HepG2 (cell line): ENCODE measurements around the gene MEGF6. TPM values are rescaled to one million over a fixed set of nuclear protein-coding genes. Genes with fewer than 3 reads are reported as not detected.

Source experiments
- FUBP1 ChIP-seq: sonication (generic); formaldehyde crosslinking; IDR thresholded peaks from 2 replicates; pipeline ENCODE4 v1.5.1; 2020; ENCODE audit warnings: missing genetic modification reagents, mild to moderate bottlenecking, borderline replicate concordance
- HDAC6 ChIP-seq: fragments of 200-600 bp; sonication (generic); IDR thresholded peaks from 2 replicates; pipeline ENCODE4 v1.7.0; 2017; ENCODE audit warnings: mild to moderate bottlenecking, antibody characterized with exemption, low read length, low read depth
- SKIL ChIP-seq: sonication (generic); formaldehyde crosslinking; IDR thresholded peaks from 2 replicates; pipeline ENCODE4 v1.8.0; 2022; ENCODE audit warnings: missing genetic modification reagents, mild to moderate bottlenecking, moderate library complexity, borderline replicate concordance
- TBL1XR1 ChIP-seq: fragments of 150-350 bp; IDR thresholded peaks from 2 replicates; pipeline ENCODE4 v1.6.1; 2014; ENCODE audit warnings: borderline replicate concordance, low read length; ENCODE audit not compliant: partially characterized antibody
- XRCC5 ChIP-seq: fragments of 200-400 bp; formaldehyde crosslinking; optimal IDR thresholded peaks from 2 replicates; pipeline ENCODE3; 2017; ENCODE audit warnings: mild to moderate bottlenecking, low read length
- ZBTB21 ChIP-seq: sonication (generic); formaldehyde crosslinking; IDR thresholded peaks from 2 replicates; pipeline ENCODE4 v1.4.0; 2020; ENCODE audit warnings: missing genetic modification reagents
- ZBTB3 ChIP-seq: sonication (generic); formaldehyde crosslinking; IDR thresholded peaks from 2 replicates; pipeline ENCODE4 v1.4.0; 2020; ENCODE audit warnings: low read depth, mild to moderate bottlenecking, moderate library complexity, missing genetic modification reagents, borderline replicate concordance
- ZBTB7A ChIP-seq: sonication (generic); formaldehyde crosslinking; IDR thresholded peaks from 2 replicates; pipeline ENCODE4 v1.8.0; 2022; ENCODE audit warnings: mild to moderate bottlenecking, missing genetic modification reagents
- ZNF318 ChIP-seq: sonication (generic); formaldehyde crosslinking; IDR thresholded peaks from 2 replicates; pipeline ENCODE4 v1.4.0; 2020; ENCODE audit warnings: mild to moderate bottlenecking, missing genetic modification reagents
- ZNF446 ChIP-seq: sonication (generic); formaldehyde crosslinking; IDR thresholded peaks from 2 replicates; pipeline ENCODE4 v1.5.0; 2020; ENCODE audit warnings: mild to moderate bottlenecking, missing genetic modification reagents
- ZNF782 ChIP-seq: sonication (generic); formaldehyde crosslinking; IDR thresholded peaks from 2 replicates; pipeline ENCODE4 v1.4.0; 2020; ENCODE audit warnings: missing genetic modification reagents, mild to moderate bottlenecking, borderline replicate concordance
- ZXDC ChIP-seq: sonication (generic); formaldehyde crosslinking; IDR thresholded peaks from 2 replicates; pipeline ENCODE4 v1.5.0; 2020; ENCODE audit warnings: mild to moderate bottlenecking, missing genetic modification reagents
- polyA plus RNA-seq, 8 experiments: library from polyadenylated mRNA; depleted of rRNA in 3 of 8; stranded (reverse) in 7 of 8; unstranded in 1 of 8; fragments of >200 nt; fragmentation: Illumina TruSeq in 4 of 8; extraction: Trizol in 4 of 8; gene quantifications; 2 replicates each; pipeline versions ENCODE4 v1.2.1 to v1.2.3, GENCODE V29; 2011 to 2016; ENCODE audit warnings: low read depth in 4 of 8, missing spikeins in 1 of 8, mixed read lengths in 1 of 8; ENCODE audit not compliant: insufficient read depth in 1 of 8
- total RNA-seq, 5 experiments: library from RNA; depleted of rRNA; stranded (reverse); fragments of >200 nt; fragmentation: Illumina TruSeq; extraction: Trizol; gene quantifications; 2 replicates each; pipeline ENCODE4 v1.2.3, GENCODE V29; 2016; ENCODE audit warnings: low read depth in 1 of 5

The MEGF6 gene
- total and polyA plus RNA-seq, 2 of the 13 experiments (the other 11 are each of a cell fraction or from before 2014, with no cell fraction given), result 1.9 TPM

- TF ChIP-seq TBL1XR1 (no peak), ZNF318 (no peak), XRCC5 (peak; percentile 79), ZBTB3 (CRISPR knock-in tag) (no peak), ZNF446 (CRISPR knock-in tag) (peak; percentile 79; the same call in 1 of the 2 replicates), ZNF782 (CRISPR knock-in tag) (no peak), ZBTB7A (CRISPR knock-in tag) (0 out of 2 replicates have a peak, but pooled peaks have one; percentile 9), FUBP1 (CRISPR knock-in tag) (no peak), ZXDC (CRISPR knock-in tag) (peak; percentile 56; the same call in 1 of the 2 replicates), SKIL (CRISPR knock-in tag) (no peak), HDAC6 (no peak), ZBTB21 (CRISPR knock-in tag) (no peak)
These were observed 157.2 kb downstream of the MEGF6 start, which contains the start of gene ARHGEF16 (continued) for GRCh38 chr1:3453891-3454810.
